Esophagus squamous epithelium (tissue), 4 donors: Measurements from ENCODE around the gene TCF4.

Experiments used
- CTCF ChIP-seq, 6 experiments: fragments of 450-650 bp in 4 of 6; fragments of 200-600 bp in 2 of 6; sonication (generic) in 2 of 6; IDR thresholded peaks; one replicate each; pipeline ENCODE4 v1.5.1; 2016 to 2019; ENCODE audit warnings: antibody characterized with exemption in 6 of 6, mild to moderate bottlenecking in 4 of 6, moderate library complexity in 4 of 6
- POLR2A ChIP-seq, 4 donors: fragments of 450-650 bp; IDR thresholded peaks; one replicate each; pipeline ENCODE4 v1.6.1; 2017; ENCODE audit warnings: antibody characterized with exemption in 4 of 4, mild to moderate bottlenecking in 4 of 4, moderate library complexity in 3 of 4

- no peak for TF ChIP-seq CTCF (IDR thresholded peaks at IDR 0.05)
- TF ChIP-seq POLR2A (IDR thresholded peaks at IDR 0.05), result no peak
Measured at GRCh38 chr18:55508651-55509050, 79.3 kb downstream of the TCF4 start.
